ENCODE measurements around the gene AAMP.

DNA sequence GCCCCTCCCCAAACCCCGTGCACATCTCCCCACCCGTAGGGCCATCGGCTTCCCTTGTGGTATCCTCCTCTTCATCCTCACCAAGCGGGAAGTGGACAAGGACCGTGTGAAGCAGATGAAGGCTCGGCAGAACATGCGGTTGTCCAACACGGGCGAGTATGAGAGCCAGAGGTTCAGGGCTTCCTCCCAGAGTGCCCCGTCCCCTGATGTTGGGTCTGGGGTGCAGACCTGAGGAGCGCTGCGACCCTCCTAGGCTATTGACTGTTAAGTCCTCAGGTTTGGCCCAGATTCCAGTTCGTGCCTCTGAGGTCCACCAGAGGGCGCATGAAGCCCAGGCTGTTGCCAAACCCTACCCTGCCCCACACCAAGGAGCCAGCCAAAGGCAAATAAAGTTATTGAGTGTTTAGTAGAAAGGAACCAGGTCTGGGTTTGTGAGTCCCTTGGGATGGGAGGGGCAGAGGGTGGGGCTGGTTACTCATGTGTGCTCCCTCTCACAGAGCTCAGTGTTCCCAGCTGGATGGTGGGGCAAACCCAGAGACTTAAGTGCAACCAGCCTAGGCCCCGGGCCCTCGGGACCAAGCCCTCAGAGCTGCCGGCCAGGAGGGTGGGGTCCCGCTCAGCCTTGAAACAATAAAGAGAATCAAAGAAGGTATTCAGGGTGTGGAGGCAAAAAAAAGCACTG lies 2.7 kb upstream of the AAMP start:
- TF ChIP-seq EZH2 (IDR thresholded peaks at IDR 0.05; ENCODE audit: low read depth, unreplicated experiment) (no peak), POLR2AphosphoS5 (IDR thresholded peaks at IDR 0.05; ENCODE audit: low read depth) (no peak)
- TF ChIP-seq, protein P1, sequence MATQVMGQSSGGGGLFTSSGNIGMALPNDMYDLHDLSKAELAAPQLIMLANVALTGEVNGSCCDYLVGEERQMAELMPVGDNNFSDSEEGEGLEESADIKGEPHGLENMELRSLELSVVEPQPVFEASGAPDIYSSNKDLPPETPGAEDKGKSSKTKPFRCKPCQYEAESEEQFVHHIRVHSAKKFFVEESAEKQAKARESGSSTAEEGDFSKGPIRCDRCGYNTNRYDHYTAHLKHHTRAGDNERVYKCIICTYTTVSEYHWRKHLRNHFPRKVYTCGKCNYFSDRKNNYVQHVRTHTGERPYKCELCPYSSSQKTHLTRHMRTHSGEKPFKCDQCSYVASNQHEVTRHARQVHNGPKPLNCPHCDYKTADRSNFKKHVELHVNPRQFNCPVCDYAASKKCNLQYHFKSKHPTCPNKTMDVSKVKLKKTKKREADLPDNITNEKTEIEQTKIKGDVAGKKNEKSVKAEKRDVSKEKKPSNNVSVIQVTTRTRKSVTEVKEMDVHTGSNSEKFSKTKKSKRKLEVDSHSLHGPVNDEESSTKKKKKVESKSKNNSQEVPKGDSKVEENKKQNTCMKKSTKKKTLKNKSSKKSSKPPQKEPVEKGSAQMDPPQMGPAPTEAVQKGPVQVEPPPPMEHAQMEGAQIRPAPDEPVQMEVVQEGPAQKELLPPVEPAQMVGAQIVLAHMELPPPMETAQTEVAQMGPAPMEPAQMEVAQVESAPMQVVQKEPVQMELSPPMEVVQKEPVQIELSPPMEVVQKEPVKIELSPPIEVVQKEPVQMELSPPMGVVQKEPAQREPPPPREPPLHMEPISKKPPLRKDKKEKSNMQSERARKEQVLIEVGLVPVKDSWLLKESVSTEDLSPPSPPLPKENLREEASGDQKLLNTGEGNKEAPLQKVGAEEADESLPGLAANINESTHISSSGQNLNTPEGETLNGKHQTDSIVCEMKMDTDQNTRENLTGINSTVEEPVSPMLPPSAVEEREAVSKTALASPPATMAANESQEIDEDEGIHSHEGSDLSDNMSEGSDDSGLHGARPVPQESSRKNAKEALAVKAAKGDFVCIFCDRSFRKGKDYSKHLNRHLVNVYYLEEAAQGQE (IDR thresholded peaks at IDR 0.05; ENCODE audit: unreplicated experiment) = no peak

Data from GM23338 (cell line).